HepG2 (cell line): Measurements from ENCODE around the gene TMC8. TPM values are rescaled to one million over a fixed set of nuclear protein-coding genes. Genes with fewer than 3 reads are reported as not detected.

Source experiments
- ARHGAP35 ChIP-seq: sonication (generic); formaldehyde crosslinking; IDR thresholded peaks from 2 replicates; pipeline ENCODE4 v1.9.0; 2022; ENCODE audit warnings: mild to moderate bottlenecking, inconsistent platforms, moderate library complexity, missing genetic modification reagents, borderline replicate concordance
- ARID2 ChIP-seq: sonication (generic); formaldehyde crosslinking; IDR thresholded peaks from 2 replicates; pipeline ENCODE4 v1.8.1; 2022; ENCODE audit warnings: mild to moderate bottlenecking, missing genetic modification reagents, borderline replicate concordance
- CENPX ChIP-seq: sonication (generic); formaldehyde crosslinking; IDR thresholded peaks from 2 replicates; pipeline ENCODE4 v1.9.0; 2021; ENCODE audit warnings: mild to moderate bottlenecking, missing genetic modification reagents, moderate library complexity
- CREB1 ChIP-seq, 2 experiments: fragments of 450-650 bp in 1 of 2; IDR thresholded peaks; 2 replicates each; pipeline ENCODE4 v1.6.1; 2016 to 2017; ENCODE audit warnings: control low read depth in 1 of 2, mild to moderate bottlenecking in 1 of 2, missing compliant biosample characterization in 1 of 2, missing genetic modification characterization in 1 of 2
- DR1 ChIP-seq: sonication (generic); formaldehyde crosslinking; IDR thresholded peaks from 2 replicates; pipeline ENCODE4 v1.8.0; 2021; ENCODE audit warnings: mild to moderate bottlenecking, missing genetic modification reagents, inconsistent platforms
- FOXP4 ChIP-seq: sonication (generic); formaldehyde crosslinking; IDR thresholded peaks from 2 replicates; pipeline ENCODE4 v1.4.0; 2020; ENCODE audit warnings: missing genetic modification reagents
- GABPA ChIP-seq, 2 experiments: IDR thresholded peaks; 2 replicates each; pipeline ENCODE4 v1.6.1; 2011 to 2016; ENCODE audit warnings: low read depth in 2 of 2, low read length in 1 of 2, missing biosample characterization in 1 of 2, missing genetic modification characterization in 1 of 2
- HDAC2 ChIP-seq: sonication (generic); formaldehyde crosslinking; IDR thresholded peaks from 2 replicates; pipeline ENCODE4 v1.4.0; 2020; ENCODE audit warnings: missing genetic modification reagents
- HMGXB4 ChIP-seq, 2 experiments: sonication (generic) in 1 of 2; formaldehyde crosslinking in 1 of 2; IDR thresholded peaks; 2 replicates each; pipeline versions ENCODE4 v1.4.0 to v1.6.1; 2018 to 2020; ENCODE audit warnings: missing genetic modification reagents in 2 of 2, borderline replicate concordance in 1 of 2, low read depth in 1 of 2, mild to moderate bottlenecking in 1 of 2, missing biosample characterization in 1 of 2
- NCOA2 ChIP-seq: sonication (generic); formaldehyde crosslinking; IDR thresholded peaks from 2 replicates; pipeline ENCODE4 v1.8.0; 2022; ENCODE audit warnings: inconsistent platforms
- SAFB2 ChIP-seq: sonication (generic); formaldehyde crosslinking; IDR thresholded peaks from 2 replicates; pipeline ENCODE4 v1.5.1; 2020; ENCODE audit warnings: missing genetic modification reagents, low read depth, mild to moderate bottlenecking, borderline replicate concordance
- SAP130 ChIP-seq: IDR thresholded peaks from 2 replicates; pipeline ENCODE4 v1.6.1; 2016; ENCODE audit warnings: low read depth
- ZNF432 ChIP-seq: sonication (generic); formaldehyde crosslinking; IDR thresholded peaks from 2 replicates; pipeline ENCODE4 v1.5.0; 2020; ENCODE audit warnings: missing genetic modification reagents, mild to moderate bottlenecking, borderline replicate concordance
- ZNF589 ChIP-seq: sonication (generic); formaldehyde crosslinking; conservative IDR thresholded peaks from 2 replicates; pipeline ENCODE4 v1.8.0; 2022; ENCODE audit warnings: mild to moderate bottlenecking, moderate library complexity, missing genetic modification reagents
- polyA plus RNA-seq, 8 experiments: library from polyadenylated mRNA; depleted of rRNA in 3 of 8; stranded (reverse) in 7 of 8; unstranded in 1 of 8; fragments of >200 nt; fragmentation: Illumina TruSeq in 4 of 8; extraction: Trizol in 4 of 8; gene quantifications; 2 replicates each; pipeline versions ENCODE4 v1.2.1 to v1.2.3, GENCODE V29; 2011 to 2016; ENCODE audit warnings: low read depth in 4 of 8, missing spikeins in 1 of 8, mixed read lengths in 1 of 8; ENCODE audit not compliant: insufficient read depth in 1 of 8
- total RNA-seq, 5 experiments: library from RNA; depleted of rRNA; stranded (reverse); fragments of >200 nt; fragmentation: Illumina TruSeq; extraction: Trizol; gene quantifications; 2 replicates each; pipeline ENCODE4 v1.2.3, GENCODE V29; 2016; ENCODE audit warnings: low read depth in 1 of 5
- TF ChIP-seq, protein P1 (sequence below): sonication (generic); formaldehyde crosslinking; IDR thresholded peaks from 2 replicates; pipeline ENCODE4 v1.9.0; 2022; ENCODE audit warnings: missing genetic modification reagents, mild to moderate bottlenecking, borderline replicate concordance
- TF ChIP-seq, protein P2 (sequence below): sonication (generic); formaldehyde crosslinking; IDR thresholded peaks from 2 replicates; pipeline ENCODE4 v1.4.0; 2020; ENCODE audit warnings: mild to moderate bottlenecking, missing genetic modification reagents, borderline replicate concordance
- TF ChIP-seq, protein P3 (sequence below): IDR thresholded peaks from 2 replicates; pipeline ENCODE4 v1.6.1; 2016; ENCODE audit warnings: missing compliant biosample characterization, missing genetic modification reagents, borderline replicate concordance

The TMC8 gene
- total and polyA plus RNA-seq, 2 of the 13 experiments (the other 11 are each of a cell fraction or from before 2014, with no cell fraction given), result 0.53 to 7.8 TPM

DNA sequence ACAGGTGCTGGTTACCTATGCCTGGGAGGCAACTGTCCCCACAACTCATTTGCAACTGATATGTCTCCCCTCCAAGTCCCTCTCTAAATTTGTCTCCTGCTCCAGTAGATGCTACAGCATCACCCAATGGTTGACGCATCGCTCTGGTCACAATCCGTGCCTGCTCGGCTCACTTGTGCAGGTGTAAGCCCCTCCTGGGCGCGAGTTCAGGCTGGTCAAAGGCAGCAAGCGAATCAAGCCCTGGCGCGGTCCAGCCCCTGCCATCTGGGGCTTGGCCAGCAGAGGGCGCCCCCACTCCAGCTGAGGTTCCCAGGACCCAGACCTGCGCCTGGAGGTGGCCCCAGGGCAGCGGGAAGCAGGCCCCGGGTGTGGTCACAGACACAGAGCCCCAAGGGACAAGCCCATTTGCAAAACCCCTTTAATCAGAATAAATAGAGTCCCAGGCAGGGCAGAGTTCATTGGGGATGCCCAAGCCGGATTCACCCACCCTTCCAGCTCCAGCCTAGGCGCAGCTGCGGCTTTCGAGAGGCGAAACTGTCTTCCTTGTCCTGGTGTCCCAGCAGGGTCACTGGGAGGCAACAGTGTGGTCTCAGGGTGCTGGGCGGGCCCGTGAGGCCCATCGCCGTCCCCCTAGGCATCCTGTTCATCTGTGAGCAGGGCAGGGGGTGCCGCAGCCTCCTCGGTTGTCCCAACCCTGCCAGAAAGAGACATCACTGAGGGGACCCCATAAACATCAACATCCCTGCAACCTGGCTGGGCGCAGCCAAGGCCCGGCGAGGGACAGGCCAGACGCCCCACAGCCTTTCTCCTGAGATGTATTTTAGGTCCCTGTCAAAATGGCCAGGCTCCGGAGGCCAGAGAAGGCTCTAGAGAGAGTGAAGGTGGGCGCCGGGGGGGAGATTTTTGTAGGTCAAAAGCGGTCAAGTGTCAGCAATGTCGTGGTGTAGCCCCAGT lies 17.8 kb upstream of the TMC8 start (continued):
- TF ChIP-seq NCOA2 (CRISPR knock-in tag), result 0 out of 2 replicates have a peak, but pooled peaks have one; percentile 24
- TF ChIP-seq, protein P1, sequence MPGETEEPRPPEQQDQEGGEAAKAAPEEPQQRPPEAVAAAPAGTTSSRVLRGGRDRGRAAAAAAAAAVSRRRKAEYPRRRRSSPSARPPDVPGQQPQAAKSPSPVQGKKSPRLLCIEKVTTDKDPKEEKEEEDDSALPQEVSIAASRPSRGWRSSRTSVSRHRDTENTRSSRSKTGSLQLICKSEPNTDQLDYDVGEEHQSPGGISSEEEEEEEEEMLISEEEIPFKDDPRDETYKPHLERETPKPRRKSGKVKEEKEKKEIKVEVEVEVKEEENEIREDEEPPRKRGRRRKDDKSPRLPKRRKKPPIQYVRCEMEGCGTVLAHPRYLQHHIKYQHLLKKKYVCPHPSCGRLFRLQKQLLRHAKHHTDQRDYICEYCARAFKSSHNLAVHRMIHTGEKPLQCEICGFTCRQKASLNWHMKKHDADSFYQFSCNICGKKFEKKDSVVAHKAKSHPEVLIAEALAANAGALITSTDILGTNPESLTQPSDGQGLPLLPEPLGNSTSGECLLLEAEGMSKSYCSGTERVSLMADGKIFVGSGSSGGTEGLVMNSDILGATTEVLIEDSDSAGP (CRISPR knock-in tag), result peak; percentile 68; the same call in 1 of the 2 replicates
- TF ChIP-seq, protein P2, sequence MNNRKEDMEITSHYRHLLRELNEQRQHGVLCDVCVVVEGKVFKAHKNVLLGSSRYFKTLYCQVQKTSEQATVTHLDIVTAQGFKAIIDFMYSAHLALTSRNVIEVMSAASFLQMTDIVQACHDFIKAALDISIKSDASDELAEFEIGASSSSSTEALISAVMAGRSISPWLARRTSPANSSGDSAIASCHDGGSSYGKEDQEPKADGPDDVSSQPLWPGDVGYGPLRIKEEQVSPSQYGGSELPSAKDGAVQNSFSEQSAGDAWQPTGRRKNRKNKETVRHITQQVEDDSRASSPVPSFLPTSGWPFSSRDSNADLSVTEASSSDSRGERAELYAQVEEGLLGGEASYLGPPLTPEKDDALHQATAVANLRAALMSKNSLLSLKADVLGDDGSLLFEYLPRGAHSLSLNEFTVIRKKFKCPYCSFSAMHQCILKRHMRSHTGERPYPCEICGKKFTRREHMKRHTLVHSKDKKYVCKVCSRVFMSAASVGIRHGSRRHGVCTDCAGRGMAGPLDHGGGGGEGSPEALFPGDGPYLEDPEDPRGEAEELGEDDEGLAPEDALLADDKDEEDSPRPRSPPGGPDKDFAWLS (CRISPR knock-in tag), result no peak
- TF ChIP-seq GABPA (IDR thresholded peaks at IDR 0.05; ENCODE audit: low read depth, low read length), result no peak
- no peak for TF ChIP-seq GABPA (CRISPR knock-in tag; IDR thresholded peaks at IDR 0.05; ENCODE audit: low read depth)
- no peak for TF ChIP-seq CREB1 (IDR thresholded peaks at IDR 0.05)
- TF ChIP-seq CREB1 (CRISPR knock-in tag; IDR thresholded peaks at IDR 0.05), result no peak
- peak; percentile 34; the same call in 1 of the 2 replicates for TF ChIP-seq SAP130 (CRISPR knock-in tag)
- TF ChIP-seq, protein P3, sequence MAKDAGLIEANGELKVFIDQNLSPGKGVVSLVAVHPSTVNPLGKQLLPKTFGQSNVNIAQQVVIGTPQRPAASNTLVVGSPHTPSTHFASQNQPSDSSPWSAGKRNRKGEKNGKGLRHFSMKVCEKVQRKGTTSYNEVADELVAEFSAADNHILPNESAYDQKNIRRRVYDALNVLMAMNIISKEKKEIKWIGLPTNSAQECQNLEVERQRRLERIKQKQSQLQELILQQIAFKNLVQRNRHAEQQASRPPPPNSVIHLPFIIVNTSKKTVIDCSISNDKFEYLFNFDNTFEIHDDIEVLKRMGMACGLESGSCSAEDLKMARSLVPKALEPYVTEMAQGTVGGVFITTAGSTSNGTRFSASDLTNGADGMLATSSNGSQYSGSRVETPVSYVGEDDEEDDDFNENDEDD (CRISPR knock-in tag), result 0 out of 2 replicates have a peak, but pooled peaks have one; percentile 17
- TF ChIP-seq HMGXB4 (CRISPR knock-in tag; IDR thresholded peaks at IDR 0.05; ENCODE audit: borderline replicate concordance in 1 of 2, low read depth in 1 of 2), result peak in 1 of 2 experiments; percentile 62; a peak in 1 of 4 replicates
- TF ChIP-seq ZNF589 (CRISPR knock-in tag), result 0 out of 2 replicates have a peak, but pooled peaks have one; percentile 5
- TF ChIP-seq DR1, result no peak
- peak; percentile 48; the same call in 1 of the 2 replicates for TF ChIP-seq HDAC2 (CRISPR knock-in tag)
- TF ChIP-seq FOXP4, result no peak; the same call in 1 of the 2 replicates
- TF ChIP-seq CENPX (CRISPR knock-in tag), result no peak
- TF ChIP-seq SAFB2, result no peak
- no peak for TF ChIP-seq ZNF432 (CRISPR knock-in tag)
- TF ChIP-seq ARID2, result no peak
- no peak for TF ChIP-seq ARHGAP35 (CRISPR knock-in tag)
